ENCODE data around the gene C11orf91.
"Not testable (repeated sequence)": the region's sequence is repeated elsewhere in the genome, so short reads cannot be mapped to it uniquely, and the experiment has no call there.

The C11orf91 gene

GRCh38 chr11:33696931-33697638 lies 3.5 kb downstream of the C11orf91 start:
- no peak for DNase-seq (ENCODE audit: low read depth)

- DNase-seq (ENCODE audit: low read depth), result no peak
Measured at GRCh38 chr11:33696411-33696810, 4.2 kb downstream of the C11orf91 start.

GRCh38 chr11:33695051-33695566 lies 5.5 kb downstream of the C11orf91 start:
- no peak for DNase-seq (ENCODE audit: low read depth)

- DNase-seq (ENCODE audit: low read depth), result no peak
Measured at GRCh38 chr11:33694346-33695050, 6.1 kb downstream of the C11orf91 start.

- no peak for DNase-seq (ENCODE audit: low read depth)
Measured at GRCh38 chr11:33692541-33692940, 8.1 kb downstream of the C11orf91 start.

- DNase-seq (ENCODE audit: low read depth), result no peak
Measured at GRCh38 chr11:33692013-33692504, 8.6 kb downstream of the C11orf91 start.

GRCh38 chr11:33691066-33691864 lies 9.4 kb downstream of the C11orf91 start:
- DNase-seq (ENCODE audit: low read depth), result no peak

- no peak for DNase-seq (ENCODE audit: low read depth)
Measured at GRCh38 chr11:33690290-33691065, 10.1 kb downstream of the C11orf91 start.

- no peak for DNase-seq (ENCODE audit: low read depth)
Measured at GRCh38 chr11:33689501-33689900, 11.1 kb downstream of the C11orf91 start.

- DNase-seq (ENCODE audit: low read depth), result no peak
Measured at GRCh38 chr11:33689085-33689484, 11.5 kb downstream of the C11orf91 start.

GRCh38 chr11:33687733-33688479 lies 12.7 kb downstream of the C11orf91 start:
- no peak for DNase-seq (ENCODE audit: low read depth)

- no peak for DNase-seq (ENCODE audit: low read depth)
Measured at GRCh38 chr11:33685082-33685481, 15.5 kb downstream of the C11orf91 start.

GRCh38 chr11:33684003-33684706 lies 16.5 kb downstream of the C11orf91 start:
- no peak for DNase-seq (ENCODE audit: low read depth)

- no peak for DNase-seq (ENCODE audit: low read depth)
Measured at GRCh38 chr11:33682446-33682845, 18.2 kb downstream of the C11orf91 start.

- no peak for DNase-seq (ENCODE audit: low read depth)
Measured at GRCh38 chr11:33682019-33682418, 18.6 kb downstream of the C11orf91 start.

- not testable (repeated sequence) for DNase-seq (ENCODE audit: low read depth)
Measured at GRCh38 chr11:33678616-33679015, 22.0 kb downstream of the C11orf91 start.

- DNase-seq (ENCODE audit: low read depth), result no peak
Measured at GRCh38 chr11:33674035-33674814, 26.4 kb downstream of the C11orf91 start.

GRCh38 chr11:33672273-33672672 lies 28.4 kb downstream of the C11orf91 start:
- no peak for DNase-seq (ENCODE audit: low read depth)

GRCh38 chr11:33670250-33671011 lies 30.2 kb downstream of the C11orf91 start:
- no peak for DNase-seq (ENCODE audit: low read depth)
